NT2/D1 (cell line): Measurements from ENCODE around the gene VWC2L.

Experiments
- DNase-seq: peaks from one replicate; pipeline ENCODE4 v3.0.0-alpha.2; 2011; ENCODE audit warnings: low read depth, low spot score
- H3K27me3 ChIP-seq: 2 replicates; pipeline ENCODE4 v1.6.0; 2011; ENCODE audit warnings: mild to moderate bottlenecking; ENCODE audit not compliant: insufficient read length, insufficient read depth
- H3K36me3 ChIP-seq: 2 replicates; pipeline ENCODE4 v1.6.1; 2011; ENCODE audit warnings: mild to moderate bottlenecking, low read length, mixed read lengths; ENCODE audit not compliant: insufficient read depth, insufficient read length
- H3K4me1 ChIP-seq: 2 replicates; pipeline ENCODE4 v1.5.1; 2011; ENCODE audit not compliant: insufficient read depth, insufficient read length
- H3K4me3 ChIP-seq: 2 replicates; pipeline ENCODE4 v1.5.1; 2011; ENCODE audit warnings: low read depth; ENCODE audit not compliant: insufficient read length
- H3K9ac ChIP-seq: 2 replicates; pipeline ENCODE4 v1.6.0; 2011; ENCODE audit warnings: low read depth; ENCODE audit not compliant: insufficient read length
- H3K9me3 ChIP-seq: 2 replicates; pipeline ENCODE4 v1.5.1; 2011; ENCODE audit warnings: mild to moderate bottlenecking, low read length; ENCODE audit not compliant: insufficient read depth
- SUZ12 ChIP-seq: IDR thresholded peaks from 2 replicates; pipeline ENCODE4 v1.6.1; 2011; ENCODE audit not compliant: insufficient read length, insufficient read depth; ENCODE audit errors: extremely low read depth
- YY1 ChIP-seq: IDR thresholded peaks from 2 replicates; pipeline ENCODE4 v1.6.1; 2011; ENCODE audit not compliant: insufficient read length, insufficient read depth
- ZNF274 ChIP-seq: IDR thresholded peaks from 2 replicates; pipeline ENCODE4 v1.6.1; 2011; ENCODE audit warnings: mild to moderate bottlenecking, low read depth, low read length

The VWC2L gene

DNA sequence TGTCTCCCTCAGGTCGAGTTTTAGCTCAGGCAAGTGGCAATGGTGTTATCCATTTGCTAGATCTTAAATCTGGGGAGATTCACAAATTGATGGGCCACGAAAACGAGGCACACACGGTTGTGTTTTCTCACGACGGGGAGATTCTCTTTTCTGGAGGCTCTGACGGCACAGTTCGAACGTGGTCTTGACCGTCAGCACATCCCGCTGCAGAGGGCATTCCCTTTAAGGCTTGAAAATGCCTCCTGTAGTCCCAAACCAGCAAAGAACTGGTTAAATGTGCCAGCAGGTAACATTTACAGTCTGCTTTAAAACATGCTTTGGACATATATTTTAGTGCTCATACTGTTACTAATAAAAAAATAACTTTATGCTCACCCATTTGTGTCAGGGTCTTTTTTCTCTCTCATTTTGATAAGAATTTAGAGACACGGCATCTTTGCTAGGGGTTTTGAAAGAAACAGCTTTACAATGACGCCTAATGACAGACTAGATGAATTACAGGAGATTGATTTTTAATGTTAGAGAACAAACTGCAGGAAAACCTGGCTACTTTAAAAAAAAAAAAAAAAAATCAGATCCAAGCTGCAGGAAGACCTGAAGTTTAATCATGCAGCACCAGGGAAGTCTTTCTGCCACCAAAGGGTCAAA lies 602 bp upstream of the VWC2L start:
- Histone ChIP-seq H3K4me3 (no peak overlapping the region), H3K9me3 (no peaks in the 10 kb centered on the region), H3K4me1 (no peaks in the 10 kb centered on the region), H3K27me3 (peaks cover 3% of the 10 kb centered on the region), H3K9ac (no peak overlapping the region), H3K36me3 (no peaks in the 10 kb centered on the region)
- DNase-seq: no peak
- TF ChIP-seq YY1 (no peak), SUZ12 (no peak), ZNF274 (no peak)

DNA sequence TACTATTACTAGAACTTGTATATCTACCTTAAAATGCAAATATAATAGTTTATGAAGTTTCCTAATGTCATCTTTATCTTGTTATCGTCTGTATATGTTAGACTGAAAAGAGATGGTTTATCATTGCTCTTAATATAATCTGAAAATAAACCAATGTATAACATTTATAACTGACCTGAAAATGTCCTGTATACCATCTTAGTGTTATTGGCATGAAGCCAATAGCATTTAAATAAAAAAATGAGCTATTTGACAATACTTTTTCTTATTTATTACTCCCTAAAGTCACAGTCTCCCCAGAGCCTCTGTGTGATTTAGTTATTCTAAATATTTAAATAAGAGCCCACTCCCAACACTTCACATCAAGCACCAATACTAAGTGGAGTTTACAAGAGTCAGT lies 1.8 kb downstream of the VWC2L start:
- H3K27me3 ChIP-seq: peaks cover 3% of the 10 kb centered on the region
- no peak overlapping the region for H3K9ac ChIP-seq
- H3K9me3 ChIP-seq: no peaks in the 10 kb centered on the region
- no peak overlapping the region for H3K4me3 ChIP-seq
- H3K4me1 ChIP-seq: no peaks in the 10 kb centered on the region
- H3K36me3 ChIP-seq: no peaks in the 10 kb centered on the region
- DNase-seq: no peak
- TF ChIP-seq ZNF274 (no peak), YY1 (no peak), SUZ12 (no peak)

DNA sequence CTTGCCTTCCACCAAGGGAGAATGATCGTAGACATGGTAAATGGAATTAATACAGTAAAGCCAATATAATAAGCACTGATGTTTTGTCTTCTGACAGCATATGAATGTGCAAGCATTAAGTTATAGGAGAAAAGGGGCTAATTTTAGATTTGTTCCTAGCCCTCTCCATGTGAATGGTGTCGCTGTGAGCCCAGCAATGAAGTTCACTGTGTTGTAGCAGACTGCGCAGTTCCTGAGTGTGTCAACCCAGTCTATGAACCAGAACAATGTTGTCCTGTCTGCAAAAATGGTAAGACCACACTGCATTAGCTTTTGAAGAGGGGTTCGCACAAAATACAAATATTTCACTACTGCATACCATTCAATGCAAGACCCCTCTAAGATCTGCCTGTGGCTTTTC lies 25.6 kb downstream of the VWC2L start:
- Histone ChIP-seq H3K9ac (no peak overlapping the region), H3K27me3 (no peaks in the 10 kb centered on the region), H3K4me3 (no peak overlapping the region), H3K36me3 (no peaks in the 10 kb centered on the region), H3K4me1 (no peaks in the 10 kb centered on the region), H3K9me3 (no peaks in the 10 kb centered on the region)
- DNase-seq: no peak
- TF ChIP-seq ZNF274: no peak
- TF ChIP-seq YY1: no peak
- TF ChIP-seq SUZ12: no peak

DNA sequence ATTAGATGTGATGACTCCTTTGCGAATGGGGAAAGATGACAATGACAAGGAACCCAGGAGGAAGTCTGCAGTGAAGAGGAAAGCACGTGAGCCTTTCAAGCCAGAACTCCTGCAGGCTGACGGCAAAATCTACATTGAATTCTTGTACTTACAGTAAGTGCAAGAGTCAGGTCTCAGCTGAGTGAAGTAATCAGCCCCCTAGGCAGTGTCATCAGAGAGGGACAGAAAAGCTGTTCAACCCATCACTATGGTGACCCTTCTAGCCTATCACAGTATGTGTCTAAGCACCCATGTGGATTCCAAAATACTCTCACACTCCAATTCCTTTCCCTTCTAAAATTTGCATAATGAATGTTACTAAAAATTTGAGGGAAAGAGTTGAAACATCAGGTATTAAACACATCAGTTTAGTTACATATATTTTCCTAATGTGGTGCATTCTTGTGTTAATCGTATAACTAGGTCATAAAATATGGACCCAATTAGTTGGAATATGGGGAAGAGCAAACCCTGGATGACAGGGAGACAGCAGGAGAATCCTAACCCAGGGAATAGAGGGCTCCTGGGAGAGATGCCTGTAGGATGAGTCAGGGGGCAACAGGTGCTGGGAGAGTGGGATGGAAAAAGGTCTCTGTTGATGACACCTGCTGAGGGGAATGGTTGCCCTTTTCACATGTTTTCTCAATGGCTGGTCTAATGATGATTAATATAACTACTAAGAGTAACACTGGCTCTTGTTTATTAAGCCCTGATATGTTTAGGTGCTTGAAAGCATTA lies 39.5 kb downstream of the VWC2L start:
- no peaks in the 10 kb centered on the region for H3K36me3 ChIP-seq
- no peaks in the 10 kb centered on the region for H3K27me3 ChIP-seq
- H3K4me3 ChIP-seq: no peak overlapping the region
- H3K9ac ChIP-seq: no peak overlapping the region
- no peak for DNase-seq
- H3K9me3 ChIP-seq: no peaks in the 10 kb centered on the region
- no peaks in the 10 kb centered on the region for H3K4me1 ChIP-seq
- TF ChIP-seq SUZ12 (no peak), ZNF274 (no peak)

DNA sequence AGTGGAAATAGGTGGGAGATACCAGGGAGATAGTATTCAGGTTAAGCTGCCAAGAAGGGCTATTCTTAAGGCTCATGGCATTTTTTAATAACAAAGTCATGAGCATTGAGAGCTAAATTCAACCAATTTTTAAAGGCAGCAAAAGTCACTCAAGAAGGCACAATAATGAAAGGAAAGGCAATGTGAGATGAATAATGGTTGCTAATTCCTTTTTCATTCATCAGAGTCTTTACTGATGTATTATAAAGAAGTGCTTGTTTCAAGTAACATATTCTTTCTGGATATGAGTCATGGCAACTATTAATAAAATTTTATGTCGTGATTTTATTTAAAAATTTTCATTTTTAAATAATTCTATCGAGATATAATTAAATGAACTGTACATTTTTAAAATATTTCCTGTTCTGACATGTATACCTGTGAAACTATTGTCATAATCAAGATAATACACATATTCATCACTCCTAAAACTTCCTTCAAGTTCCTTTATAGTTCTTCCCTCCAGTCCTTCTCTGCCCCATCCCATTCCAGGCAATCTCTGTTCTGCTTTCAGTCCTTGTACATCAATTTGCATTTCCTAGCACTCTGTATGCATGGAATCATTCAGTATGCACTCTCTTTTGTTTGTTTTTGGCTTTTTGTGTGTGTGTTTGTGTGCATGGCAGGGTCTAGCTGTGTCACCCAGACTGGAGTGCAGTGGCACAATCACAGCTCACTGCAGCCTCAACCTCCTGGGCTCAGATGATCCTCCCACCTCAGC lies 40.8 kb downstream of the VWC2L start:
- Histone ChIP-seq H3K9ac (no peak overlapping the region), H3K9me3 (no peaks in the 10 kb centered on the region), H3K36me3 (no peaks in the 10 kb centered on the region), H3K4me1 (no peaks in the 10 kb centered on the region), H3K4me3 (no peak overlapping the region), H3K27me3 (no peaks in the 10 kb centered on the region)
- DNase-seq: no peak
- TF ChIP-seq SUZ12 (no peak), YY1 (no peak), ZNF274 (no peak)

DNA sequence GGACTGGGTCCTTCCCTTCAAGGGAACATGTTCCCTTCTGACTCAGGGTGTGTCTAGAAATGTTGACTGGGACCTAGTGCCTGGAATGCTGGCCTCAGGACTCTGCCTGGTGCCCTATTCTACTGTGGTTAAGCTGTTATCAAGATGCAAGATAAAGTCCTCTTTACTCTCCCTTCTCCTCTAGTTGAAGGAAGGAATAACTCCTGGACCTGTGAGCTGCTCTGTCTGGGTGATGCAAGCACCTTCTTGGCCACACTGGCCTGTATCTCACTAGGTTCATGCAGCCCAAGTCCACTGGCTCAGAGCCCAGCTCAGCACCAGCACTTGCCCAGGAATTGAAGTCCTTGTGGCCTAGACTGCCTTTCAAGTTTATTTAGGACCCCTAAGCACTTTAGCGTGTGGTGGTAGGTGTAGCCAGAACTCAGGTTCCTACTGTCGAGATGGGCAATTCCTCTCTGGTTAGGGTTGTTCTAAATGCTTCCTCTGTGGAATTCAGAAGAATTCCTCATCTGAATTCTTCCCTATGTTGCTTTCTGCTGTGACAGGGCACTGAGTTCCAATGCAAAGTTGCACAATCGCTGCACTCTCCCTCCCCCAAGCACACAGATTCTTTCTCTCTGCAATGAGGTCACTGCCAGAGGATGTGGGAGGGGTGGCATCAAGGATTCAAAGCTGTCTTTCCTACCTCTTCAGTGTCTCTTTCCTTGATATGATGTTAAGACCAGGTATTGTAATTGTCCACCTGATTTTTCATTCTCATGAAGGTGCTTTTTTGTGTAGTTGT lies 54.7 kb downstream of the VWC2L start:
- DNase-seq: peak; percentile 30
- no peak overlapping the region for H3K9ac ChIP-seq
- H3K36me3 ChIP-seq: no peaks in the 10 kb centered on the region
- no peaks in the 10 kb centered on the region for H3K4me1 ChIP-seq
- H3K27me3 ChIP-seq: no peaks in the 10 kb centered on the region
- H3K4me3 ChIP-seq: no peak overlapping the region
- TF ChIP-seq YY1 (no peak), SUZ12 (no peak), ZNF274 (no peak)
- no peaks in the 10 kb centered on the region for H3K9me3 ChIP-seq

DNA sequence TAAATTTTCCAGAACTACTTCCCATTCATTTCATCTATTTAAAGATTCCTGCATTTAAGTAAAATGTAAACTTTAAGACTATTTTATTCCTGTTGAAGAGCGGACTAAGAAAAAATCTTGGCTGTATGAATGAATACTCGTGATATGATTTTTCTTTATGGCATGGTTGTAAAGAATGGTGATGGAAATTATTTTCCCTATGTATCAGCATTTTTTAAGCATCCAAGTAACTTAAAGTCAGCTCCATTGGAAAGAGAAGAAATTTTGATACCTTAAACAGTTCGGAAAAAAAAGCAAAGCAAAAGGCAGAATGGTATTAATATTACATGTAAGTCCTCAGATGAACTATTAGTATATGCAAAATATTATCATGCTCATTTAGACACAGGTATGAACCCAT lies 58.9 kb downstream of the VWC2L start:
- H3K4me1 ChIP-seq: no peaks in the 10 kb centered on the region
- no peak overlapping the region for H3K9ac ChIP-seq
- H3K9me3 ChIP-seq: no peaks in the 10 kb centered on the region
- H3K4me3 ChIP-seq: no peak overlapping the region
- no peak for DNase-seq
- no peaks in the 10 kb centered on the region for H3K36me3 ChIP-seq
- H3K27me3 ChIP-seq: no peaks in the 10 kb centered on the region
- TF ChIP-seq YY1 (no peak), SUZ12 (no peak), ZNF274 (no peak)
